A549 treated with Mapracorat at 1 μM for 4 hours (cell line): ENCODE results near the gene C2orf66. TPM values are rescaled to one million over a fixed set of nuclear protein-coding genes. Genes with fewer than 3 reads are reported as not detected.

Source experiments
- total RNA-seq: library from RNA; stranded (reverse); fragments of 200-300 nt; extraction: Qiagen RNA extraction; gene quantifications from 5 replicates; pipeline ENCODE4 v1.2.3, GENCODE V29; 2022

C2orf66 gene
- 0.07 to 0.14 TPM (median 0.09 TPM) in 3 of 5 replicates, not detected in the others for total RNA-seq

GRCh38 chr2:196809260-196809659 lies at the start of gene C2orf66:
C2orf66 (minus strand) TSS chr2:196809355; CDS start chr2:196809336, 19 bp downstream.

Other genes with a start within 250 kb of the C2orf66 start
- 1.4 to 2.0 TPM (median 1.8 TPM) in 5 replicates for gene HECW2, start 215.8 kb downstream of the C2orf66 start, total RNA-seq
- gene CCDC150, start 169.6 kb downstream of the C2orf66 start, total RNA-seq: 2.6 to 8.2 TPM (median 4.7 TPM) in 5 replicates
- gene GTF3C3, start 9.7 kb downstream of the C2orf66 start, total RNA-seq: 15.4 to 20.0 TPM (median 18.4 TPM) in 5 replicates
- 1.4 to 3.7 TPM (median 2.4 TPM) in 5 replicates for gene PGAP1, start 117.4 kb upstream of the C2orf66 start, total RNA-seq